Left lung (tissue), 10 donors: Measurements from ENCODE around the gene GTF2F1. TPM values are rescaled to one million over a fixed set of nuclear protein-coding genes. Genes with fewer than 3 reads are reported as not detected.

Experiments
- ATAC-seq: fragments of 200-7000 bp; cut with Tn5 transposase; one replicate; pipeline ENCODE4 v1.9.1; 2020; ENCODE audit warnings: moderate library complexity
- DNase-seq, 4 donors: peaks; one replicate each; pipeline ENCODE4 v3.0.0-alpha.2; 2013 to 2020
- H3K27ac ChIP-seq, 2 donors: fragments of 200-600 bp; sonication (generic) in 1 of 2; one replicate each; pipeline versions ENCODE4 v1.5.0 to v1.8.0; 2020 to 2021
- H3K27me3 ChIP-seq, 2 donors: fragments of 200-600 bp; sonication (generic) in 1 of 2; one replicate each; pipeline versions ENCODE4 v1.5.0 to v1.8.0; 2020 to 2021
- H3K36me3 ChIP-seq, 2 donors: fragments of 200-600 bp; sonication (generic) in 1 of 2; one replicate each; pipeline versions ENCODE4 v1.5.0 to v1.8.0; 2020 to 2021
- H3K4me1 ChIP-seq, 2 donors: fragments of 200-600 bp; one replicate each; pipeline ENCODE4 v1.8.0; 2021
- H3K4me3 ChIP-seq, 2 donors: fragments of 200-600 bp; sonication (generic) in 1 of 2; one replicate each; pipeline versions ENCODE4 v1.5.0 to v1.8.0; 2020 to 2021; ENCODE audit warnings: mild to moderate bottlenecking in 1 of 2
- H3K9me3 ChIP-seq, 2 donors: fragments of 200-600 bp; sonication (generic) in 1 of 2; one replicate each; pipeline versions ENCODE4 v1.5.0 to v1.8.0; 2020 to 2021
- CTCF ChIP-seq, 2 donors: fragments of 200-600 bp; sonication (generic) in 1 of 2; IDR thresholded peaks; one replicate each; pipeline versions ENCODE4 v1.5.0 to v1.8.0; 2021; ENCODE audit warnings: antibody characterized with exemption in 2 of 2
- intact Hi-C, 2 donors: fragments of 100-400 bp; cut with DNase I; formaldehyde crosslinking; loops; one replicate each; pipeline versions ENCODE4 v1.11.2 to v1.14.2; 2022
- microRNA-seq, 2 donors: library from miRNA; unstranded; fragments of <30 nt; microRNA quantifications; one replicate each; pipeline ENCODE4, GENCODE V29; 2019
- polyA plus RNA-seq, 6 donors: library from polyadenylated mRNA; unstranded; fragments of 120-200 nt; gene quantifications; one replicate each; pipeline ENCODE4 v1.2.1, GENCODE V29; 2013; ENCODE audit not compliant: insufficient read length in 6 of 6
- total RNA-seq, 2 donors: library from RNA; stranded (reverse); fragmentation: NEBNext Ultra II Directional; extraction: Animal tissue kit (Norgen Biotek cat#: 25700); gene quantifications; one replicate each; pipeline ENCODE4 v1.2.1, GENCODE V29; 2021
- donor health status: DM: no; HTN: yes; CAD: no.
- donor health status: DM: no; HTN: no; CAD: no.

Gene GTF2F1
- total and polyA plus RNA-seq, 8 donors = 39.6 to 99.1 (median 76.4) TPM

- Histone ChIP-seq H3K4me1 (no peaks in the 10 kb centered on the region), H3K9me3 (no peaks in the 10 kb centered on the region), H3K36me3 (no peaks in the 10 kb centered on the region), H3K27me3 (no peaks in the 10 kb centered on the region), H3K4me3 (no peak overlapping the region), H3K27ac (no peak overlapping the region)
- peak in 1 of 4 donors; percentile 0 for DNase-seq
- intact Hi-C loops = no loop called here
- TF ChIP-seq CTCF (IDR thresholded peaks at IDR 0.05) = no peak
- ATAC-seq = no peak
Observed at GRCh38 chr19:6334490-6335285, 58.3 kb downstream of the GTF2F1 start.

- no peak within 1 kb of the TSS for H3K4me3 ChIP-seq
- H3K36me3 ChIP-seq = no peaks in the 10 kb centered on the region
- no peaks in the 10 kb centered on the region for H3K4me1 ChIP-seq
- DNase-seq (peak in 1 of 4 donors; percentile 68), ATAC-seq (no peak)
- intact Hi-C loops = no loop called here
- TF ChIP-seq CTCF (IDR thresholded peaks at IDR 0.05) = no peak
- no peaks in the 10 kb centered on the region for H3K9me3 ChIP-seq
- H3K27me3 ChIP-seq = no peaks in the 10 kb centered on the region
- H3K27ac ChIP-seq = no peak within 1 kb of the TSS
Observed at GRCh38 chr19:6333439-6333838, 59.5 kb downstream of the GTF2F1 start, which contains the start of gene ACER1. ACER1 (minus strand) TSS chr19:6333612; CDS start chr19:6333551, 61 bp downstream.

Small RNAs within 50 kb of the gene (microRNA-seq; reads per million reads assigned to microRNA genes)
- gene MIR3940 = 4.6 to 6.4 reads per million in 2 donors
- gene MIR6790 = 0 reads per million in 2 donors
- gene MIR6885 = 1.0 to 1.5 reads per million in 2 donors

Other genes starting within 250 kb of the GTF2F1 start
- gene MLLT1, start 113.2 kb downstream of the GTF2F1 start, total RNA-seq = 10 to 100 TPM; 69.3 to 71.3 TPM
- gene MLLT1, start 113.2 kb downstream of the GTF2F1 start, polyA plus RNA-seq = 100 to 1,000 TPM in 1 of 6 donors, 10 to 100 TPM in 5; 69.4 to 106 (median 89.1) TPM
- gene ACER1, start 59.6 kb downstream of the GTF2F1 start, total RNA-seq = not detected
- gene ACER1, start 59.6 kb downstream of the GTF2F1 start, polyA plus RNA-seq = under 1 TPM in 2 of 6 donors, not detected in 4; 0.15 to 0.30 TPM
- 10 to 100 TPM; 69.5 to 78.4 TPM for gene CLPP, start 31.6 kb downstream of the GTF2F1 start, total RNA-seq
- 10 to 100 TPM; 40.9 to 65.2 (median 54.4) TPM for gene CLPP, start 31.6 kb downstream of the GTF2F1 start, polyA plus RNA-seq
- 10 to 100 TPM; 52.8 to 67.7 TPM for gene ALKBH7, start 20.4 kb downstream of the GTF2F1 start, total RNA-seq
- 10 to 100 TPM; 34.2 to 67.9 (median 48.2) TPM for gene ALKBH7, start 20.4 kb downstream of the GTF2F1 start, polyA plus RNA-seq
- gene PSPN, start 17.2 kb downstream of the GTF2F1 start, total RNA-seq = 1 to 10 TPM; 1.9 to 2.1 TPM
- 1 to 10 TPM; 1.8 to 2.7 (median 2.4) TPM for gene PSPN, start 17.2 kb downstream of the GTF2F1 start, polyA plus RNA-seq
- gene KHSRP, start 31.6 kb upstream of the GTF2F1 start, total RNA-seq = 100 to 1,000 TPM; 173 to 203 TPM
- gene KHSRP, start 31.6 kb upstream of the GTF2F1 start, polyA plus RNA-seq = 100 to 1,000 TPM; 247 to 333 (median 284) TPM
- gene SLC25A41, start 40.6 kb upstream of the GTF2F1 start, total RNA-seq = under 1 TPM; 0.31 to 0.58 TPM
- 1 to 10 TPM in 2 of 6 donors, under 1 TPM in 4; 0.33 to 1.7 (median 0.90) TPM for gene SLC25A41, start 40.6 kb upstream of the GTF2F1 start, polyA plus RNA-seq
- 100 to 1,000 TPM in 1 of 2 donors, 10 to 100 TPM in 1; 57.9 to 118 TPM for gene SLC25A23, start 66.6 kb upstream of the GTF2F1 start, total RNA-seq
- gene SLC25A23, start 66.6 kb upstream of the GTF2F1 start, polyA plus RNA-seq = 10 to 100 TPM; 43.1 to 57.8 (median 54.4) TPM
- 10 to 100 TPM; 38.1 to 78.8 TPM for gene CRB3, start 71.1 kb upstream of the GTF2F1 start, total RNA-seq
- gene CRB3, start 71.1 kb upstream of the GTF2F1 start, polyA plus RNA-seq = 10 to 100 TPM; 14.9 to 21.3 (median 17.8) TPM
- gene DENND1C, start 88.6 kb upstream of the GTF2F1 start, total RNA-seq = 10 to 100 TPM in 1 of 2 donors, 1 to 10 TPM in 1; 6.7 to 11.8 TPM
- 10 to 100 TPM; 17.5 to 22.1 (median 19.7) TPM for gene DENND1C, start 88.6 kb upstream of the GTF2F1 start, polyA plus RNA-seq
- under 1 TPM; 0.35 to 0.65 TPM for gene TUBB4A, start 109.1 kb upstream of the GTF2F1 start, total RNA-seq
- gene TUBB4A, start 109.1 kb upstream of the GTF2F1 start, polyA plus RNA-seq = 1 to 10 TPM; 3.6 to 5.9 (median 4.9) TPM
- gene TNFSF9, start 137.9 kb upstream of the GTF2F1 start, total RNA-seq = 10 to 100 TPM in 1 of 2 donors, 1 to 10 TPM in 1; 5.5 to 10.2 TPM
- gene TNFSF9, start 137.9 kb upstream of the GTF2F1 start, polyA plus RNA-seq = under 1 TPM; 0.20 to 0.70 (median 0.30) TPM
- gene CD70, start 198.0 kb upstream of the GTF2F1 start, total RNA-seq = under 1 TPM in 1 of 2 donors, not detected in 1; 0.42 TPM
- under 1 TPM in 3 of 6 donors, not detected in 3; 0.22 to 0.53 (median 0.36) TPM for gene CD70, start 198.0 kb upstream of the GTF2F1 start, polyA plus RNA-seq